C1 segment of cervical spinal cord (tissue), 14 donors: ENCODE data around the gene PDGFRB.

Experiments
- DNase-seq, 14 donors: peaks; one replicate each; lab custom pipeline; 2025; lab: John Stamatoyannopoulos, UW

PDGFRB gene

DNA sequence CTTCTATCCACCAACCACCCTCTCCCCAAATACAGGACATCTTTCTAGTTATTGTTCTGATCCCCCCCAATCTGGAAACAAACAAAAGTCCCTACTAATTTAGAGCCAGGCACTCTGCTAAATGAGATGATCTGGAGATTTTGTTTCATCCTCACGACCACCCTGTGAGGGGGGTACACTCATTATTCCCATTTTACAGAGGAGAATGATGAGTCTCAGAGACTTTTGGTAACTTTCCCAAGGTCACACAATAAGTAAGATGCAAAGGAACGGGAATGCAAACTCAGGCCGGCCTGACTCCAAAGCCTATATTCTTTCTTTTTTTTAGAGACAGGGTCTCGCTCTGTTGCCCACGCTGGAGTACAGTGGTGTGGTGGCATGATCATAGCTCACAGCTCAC lies 9.4 kb downstream of the PDGFRB start:
- DNase-seq: no peak

DNA sequence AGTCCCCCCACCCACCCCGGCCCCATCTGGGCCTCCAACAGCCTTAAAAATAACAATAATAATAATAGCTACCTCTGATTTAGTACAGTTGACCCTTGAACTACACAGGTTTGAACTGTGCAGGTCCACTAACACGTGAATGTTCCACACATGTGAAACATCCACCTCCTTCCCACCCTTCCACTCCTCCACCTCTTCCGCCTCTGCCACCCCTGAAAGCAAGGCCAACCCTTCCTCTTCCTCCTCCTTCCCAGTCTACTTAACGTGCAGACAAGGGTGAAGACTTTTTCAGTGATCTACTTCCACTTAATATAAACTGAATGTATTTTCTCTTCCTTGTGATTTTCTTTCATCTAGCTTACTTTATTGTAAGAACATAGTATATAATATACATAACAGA lies 10.8 kb downstream of the PDGFRB start:
- no peak for DNase-seq

GRCh38 chr5:150144246-150144801 lies 11.3 kb downstream of the PDGFRB start:
- peak in 1 of 14 donors; percentile 28 for DNase-seq

DNA sequence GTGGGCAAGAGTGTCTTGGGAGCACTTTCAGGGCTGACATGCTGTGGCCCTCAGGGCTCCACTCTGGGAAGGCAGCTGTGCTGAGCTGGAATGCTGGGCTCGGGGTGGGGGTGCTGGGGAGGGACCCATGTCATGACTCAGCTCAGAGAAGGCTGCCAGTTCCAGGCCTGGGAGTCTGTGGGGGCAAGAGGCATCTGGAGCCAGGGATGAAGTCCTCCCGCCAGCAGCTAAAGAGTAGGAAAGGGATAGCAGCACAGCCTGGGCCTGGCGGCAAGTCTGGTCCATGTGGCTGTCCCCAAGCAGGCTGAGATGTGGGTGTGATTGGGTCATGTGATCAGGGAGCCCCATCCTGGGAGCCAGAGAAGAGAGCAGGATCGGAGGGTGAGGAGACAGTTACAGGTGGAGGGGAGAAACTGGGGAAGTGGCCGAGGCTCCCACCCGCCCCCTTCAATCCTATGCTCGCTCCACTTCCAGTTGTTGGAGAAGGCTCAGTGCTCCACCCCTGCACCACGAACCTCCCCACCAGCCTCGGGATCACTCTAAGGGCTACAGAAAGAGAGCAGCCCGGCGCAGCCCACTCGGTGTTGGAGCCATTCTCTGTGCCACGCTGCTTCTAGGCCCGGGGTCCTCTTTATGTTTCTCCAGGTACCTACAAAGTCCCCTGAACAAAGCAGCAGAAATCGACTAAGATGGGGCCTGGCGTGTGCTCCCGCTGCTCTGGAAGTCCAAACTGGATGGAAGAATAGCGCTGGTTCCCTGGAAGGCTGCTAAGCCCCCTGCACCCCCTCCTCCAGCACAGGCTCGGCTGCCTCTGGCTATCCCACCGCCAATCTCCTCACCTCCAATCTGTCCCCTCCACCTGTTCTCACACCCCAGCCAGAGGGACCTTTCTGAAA lies 12.0 kb downstream of the PDGFRB start:
- peak in 4 of 14 donors; percentile 21 to 72 (median 28) for DNase-seq

DNA sequence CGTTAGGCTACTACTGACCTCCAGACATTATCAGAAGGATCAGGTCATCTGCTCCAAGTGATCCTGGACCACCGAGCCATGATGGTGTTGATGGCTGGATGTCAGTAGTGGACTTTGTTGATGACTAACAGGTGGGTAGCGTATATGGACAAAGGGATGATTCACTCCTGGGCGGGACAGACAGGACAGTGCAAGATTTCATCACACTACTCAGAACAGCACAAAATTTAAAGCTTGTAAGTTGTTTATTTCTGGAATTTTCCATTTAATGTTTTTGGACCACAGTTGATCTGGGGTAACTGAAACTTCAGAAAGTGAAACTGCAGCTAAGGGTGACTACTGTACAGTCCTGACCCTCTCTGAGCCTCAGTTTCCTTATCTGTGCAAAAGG lies 12.7 kb downstream of the PDGFRB start:
- no peak for DNase-seq

- no peak for DNase-seq
These were observed 13.3 kb downstream of the PDGFRB start for GRCh38 chr5:150142185-150142958.

GRCh38 chr5:150141544-150142184 lies 14.0 kb downstream of the PDGFRB start:
- no peak for DNase-seq

DNA sequence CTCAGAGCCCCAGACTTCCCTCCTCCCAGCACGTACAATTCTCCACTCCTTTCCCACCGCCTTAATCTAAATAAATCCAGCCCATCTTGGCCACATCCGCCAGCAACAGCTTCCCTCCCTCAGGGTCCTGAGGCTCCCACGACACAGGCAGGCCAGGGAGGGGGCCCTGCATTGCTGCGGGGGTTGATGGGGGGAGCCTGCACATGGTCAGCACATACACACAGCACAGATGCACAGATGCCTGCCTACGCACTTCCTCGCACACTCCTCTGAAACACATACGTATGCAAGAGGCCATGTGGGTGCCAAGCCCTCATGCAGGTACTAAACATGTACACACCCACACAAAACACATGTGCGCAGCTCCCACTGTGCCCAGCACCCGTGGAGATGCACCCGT lies 14.8 kb downstream of the PDGFRB start:
- no peak for DNase-seq

- DNase-seq: no peak
These were observed 16.3 kb downstream of the PDGFRB start for GRCh38 chr5:150139334-150139733.

- peak in 8 of 14 donors; percentile 23 to 63 (median 40) for DNase-seq
These were observed 16.9 kb downstream of the PDGFRB start for GRCh38 chr5:150138551-150139265.

GRCh38 chr5:150137997-150138396 lies 17.6 kb downstream of the PDGFRB start:
- no peak for DNase-seq

DNA sequence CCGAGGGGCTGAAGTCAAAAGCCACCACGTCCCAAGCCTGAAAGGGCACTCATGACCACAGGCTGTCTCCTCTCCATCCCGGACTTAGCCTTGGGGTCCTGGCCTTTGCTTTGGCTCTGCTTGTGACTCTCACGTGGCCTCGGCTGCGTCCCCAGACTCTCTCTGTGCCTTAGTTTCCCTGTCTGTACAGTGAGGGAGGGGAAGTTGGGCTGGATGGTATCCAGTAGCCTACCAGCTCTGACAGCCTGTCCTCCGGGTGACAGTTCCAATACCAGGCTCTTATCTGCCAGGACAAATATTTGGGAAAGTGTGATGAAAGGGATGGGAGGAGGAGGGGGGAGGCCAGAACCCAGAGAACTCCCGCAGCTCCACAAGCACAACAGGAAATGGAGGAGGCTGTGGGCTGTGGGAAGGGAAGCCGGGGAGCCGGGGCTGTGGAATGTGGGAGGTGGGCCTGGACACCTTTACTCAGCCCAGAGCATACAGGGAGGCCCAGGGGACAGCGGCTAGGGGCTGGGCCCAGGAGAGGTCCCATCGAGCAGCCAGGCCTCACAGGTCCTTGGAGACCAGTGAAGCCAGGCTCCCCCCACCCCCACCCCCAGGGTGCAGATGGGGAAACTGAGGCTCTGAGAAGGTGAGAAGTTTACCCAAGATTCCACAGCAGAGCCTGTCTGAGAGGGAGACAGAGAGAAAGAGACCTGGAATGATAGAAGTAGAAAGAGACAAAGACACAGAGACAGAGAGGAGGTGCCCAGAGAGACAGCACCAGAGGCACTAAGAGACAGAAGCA lies 18.3 kb downstream of the PDGFRB start:
- no peak for DNase-seq

GRCh38 chr5:150136305-150137167 lies 19.1 kb downstream of the PDGFRB start:
- no peak for DNase-seq

GRCh38 chr5:150135557-150136304 lies 19.9 kb downstream of the PDGFRB start:
- no peak for DNase-seq

- DNase-seq: no peak
These were observed 21.5 kb downstream of the PDGFRB start for GRCh38 chr5:150134198-150134588.

- DNase-seq: no peak
These were observed 22.0 kb downstream of the PDGFRB start for GRCh38 chr5:150133581-150134197.

- DNase-seq: no peak
These were observed 22.9 kb downstream of the PDGFRB start for GRCh38 chr5:150132740-150133139.

DNA sequence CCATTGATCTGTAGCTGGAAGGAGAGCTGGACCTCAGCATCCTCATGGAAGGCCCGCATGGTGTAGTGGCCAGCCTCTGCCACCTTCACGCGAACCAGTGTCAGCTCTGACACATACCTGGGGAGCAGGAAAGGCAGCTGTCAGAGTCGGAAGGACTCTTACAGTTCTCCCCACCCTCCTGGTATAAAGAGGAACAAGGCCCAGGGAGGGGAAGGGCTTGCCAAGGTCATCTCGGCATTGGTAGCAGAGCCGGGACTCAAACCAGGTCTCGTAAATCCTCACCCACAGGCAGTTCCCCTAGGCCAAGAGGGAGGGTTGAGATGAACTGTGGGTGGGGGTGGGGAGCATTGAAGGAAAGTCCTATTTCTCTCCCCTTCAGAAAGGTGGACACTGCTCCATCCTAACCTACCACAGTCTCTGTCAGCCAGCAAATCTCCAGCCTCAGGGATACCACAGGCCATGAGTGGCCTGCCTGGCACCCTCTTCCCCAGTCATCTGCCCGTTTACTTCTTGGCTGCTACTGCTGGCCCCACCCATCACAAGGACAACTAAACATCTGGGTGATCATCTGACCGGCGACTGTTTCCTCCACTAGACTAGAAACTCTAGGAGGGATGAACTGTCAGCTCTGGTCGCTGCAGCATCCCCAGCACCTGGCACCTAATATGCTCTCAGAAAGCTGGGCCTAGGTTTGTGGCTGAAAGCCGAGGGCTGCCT lies 23.5 kb downstream of the PDGFRB start:
- no peak for DNase-seq
